ENCODE data around the gene RXRA.

DNA sequence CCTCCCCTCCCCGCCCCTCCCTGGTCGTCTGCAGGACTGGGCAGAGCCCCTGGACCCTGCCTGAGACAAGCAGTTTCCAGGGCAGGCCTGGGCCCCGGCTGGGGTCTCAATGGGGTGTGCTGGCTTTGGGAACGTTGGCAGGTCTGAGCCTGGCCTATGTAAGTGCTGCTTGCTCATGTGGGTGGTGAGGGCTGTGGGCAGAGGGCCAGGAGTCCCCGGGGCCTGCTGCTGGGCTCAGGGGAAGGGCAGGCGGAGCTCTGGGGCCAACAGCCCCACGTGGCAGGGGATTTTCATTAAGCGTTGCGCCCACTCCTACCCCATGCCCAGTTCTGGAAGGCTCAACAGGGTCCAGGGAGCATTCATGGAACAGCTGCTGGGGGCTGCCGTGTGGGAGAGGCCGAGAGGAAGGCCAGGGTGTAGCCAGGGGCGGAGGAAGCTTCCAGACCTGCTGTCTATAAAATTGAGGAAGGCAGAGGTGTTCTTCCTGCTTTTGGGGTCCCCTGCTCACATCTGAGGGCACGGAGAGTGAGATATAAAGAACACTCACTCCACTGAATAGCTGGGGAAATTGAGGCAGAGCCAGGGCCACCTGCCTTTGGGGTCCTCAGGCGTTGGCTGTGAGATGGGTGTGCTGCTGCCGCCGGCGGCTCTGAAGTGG lies 32.5 kb downstream of the RXRA start:
- TF ChIP-seq, protein P1, sequence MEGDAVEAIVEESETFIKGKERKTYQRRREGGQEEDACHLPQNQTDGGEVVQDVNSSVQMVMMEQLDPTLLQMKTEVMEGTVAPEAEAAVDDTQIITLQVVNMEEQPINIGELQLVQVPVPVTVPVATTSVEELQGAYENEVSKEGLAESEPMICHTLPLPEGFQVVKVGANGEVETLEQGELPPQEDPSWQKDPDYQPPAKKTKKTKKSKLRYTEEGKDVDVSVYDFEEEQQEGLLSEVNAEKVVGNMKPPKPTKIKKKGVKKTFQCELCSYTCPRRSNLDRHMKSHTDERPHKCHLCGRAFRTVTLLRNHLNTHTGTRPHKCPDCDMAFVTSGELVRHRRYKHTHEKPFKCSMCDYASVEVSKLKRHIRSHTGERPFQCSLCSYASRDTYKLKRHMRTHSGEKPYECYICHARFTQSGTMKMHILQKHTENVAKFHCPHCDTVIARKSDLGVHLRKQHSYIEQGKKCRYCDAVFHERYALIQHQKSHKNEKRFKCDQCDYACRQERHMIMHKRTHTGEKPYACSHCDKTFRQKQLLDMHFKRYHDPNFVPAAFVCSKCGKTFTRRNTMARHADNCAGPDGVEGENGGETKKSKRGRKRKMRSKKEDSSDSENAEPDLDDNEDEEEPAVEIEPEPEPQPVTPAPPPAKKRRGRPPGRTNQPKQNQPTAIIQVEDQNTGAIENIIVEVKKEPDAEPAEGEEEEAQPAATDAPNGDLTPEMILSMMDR (IDR thresholded peaks at IDR 0.05), result no peak
- TF ChIP-seq POLR2A (IDR thresholded peaks at IDR 0.05), result no peak
